Measurements from ENCODE around the gene ACAP2.
"Not testable (repeated sequence)": the region's sequence is repeated elsewhere in the genome, so short reads cannot be mapped to it uniquely, and the experiment has no call there.

The ACAP2 gene

GRCh38 chr3:195230244-195230643 is 212.6 kb downstream of the ACAP2 start:
- CTCF ChIA-PET: no interaction called here
- DNase-seq (ENCODE audit: extremely low spot score): no peak
- no peak for TF ChIP-seq SP1 (IDR thresholded peaks at IDR 0.05)
- no peak for TF ChIP-seq ZNF384 (IDR thresholded peaks at IDR 0.05)
- no peak for TF ChIP-seq FOXK2 (IDR thresholded peaks at IDR 0.05)
- no peak for TF ChIP-seq FOXA1 (IDR thresholded peaks at IDR 0.05)
- POLR2A ChIA-PET: no interaction called here

GRCh38 chr3:195228886-195229285 is 213.9 kb downstream of the ACAP2 start:
- CTCF ChIA-PET; POLR2A ChIA-PET; DNase-seq (ENCODE audit: extremely low spot score): not testable (repeated sequence)

DNA sequence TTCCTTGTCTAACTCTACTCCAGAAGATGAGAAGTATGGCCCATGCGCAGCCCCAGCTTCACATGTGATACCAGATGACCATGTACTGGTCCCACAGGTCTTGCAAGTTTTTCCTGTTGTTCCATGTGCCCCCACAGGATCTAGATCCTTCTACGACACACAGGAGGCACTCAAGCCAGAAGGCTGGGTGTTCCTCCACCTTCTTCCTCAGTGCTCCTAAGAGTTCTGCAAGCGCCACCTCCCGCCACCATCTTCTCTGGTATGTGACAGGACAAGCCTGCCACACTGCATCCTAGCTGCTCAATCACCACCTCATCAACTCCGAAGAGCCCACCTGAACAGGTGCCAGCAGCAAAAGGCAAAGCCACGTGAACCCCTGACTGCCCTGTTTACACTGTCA is 214.9 kb downstream of the ACAP2 start:
- no peak for TF ChIP-seq ELF4 (IDR thresholded peaks at IDR 0.05)
- no peak for TF ChIP-seq TARDBP (IDR thresholded peaks at IDR 0.05)
- no peak for TF ChIP-seq FOXK2 (IDR thresholded peaks at IDR 0.05)
- TF ChIP-seq L3MBTL2 (conservative IDR thresholded peaks at IDR 0.05): no peak
- no peak for TF ChIP-seq ZNF384 (IDR thresholded peaks at IDR 0.05)
- no peak for TF ChIP-seq LEF1 (IDR thresholded peaks at IDR 0.05; ENCODE audit: borderline replicate concordance)
- no peak for TF ChIP-seq NFRKB (IDR thresholded peaks at IDR 0.05)
- TF ChIP-seq, protein P1, sequence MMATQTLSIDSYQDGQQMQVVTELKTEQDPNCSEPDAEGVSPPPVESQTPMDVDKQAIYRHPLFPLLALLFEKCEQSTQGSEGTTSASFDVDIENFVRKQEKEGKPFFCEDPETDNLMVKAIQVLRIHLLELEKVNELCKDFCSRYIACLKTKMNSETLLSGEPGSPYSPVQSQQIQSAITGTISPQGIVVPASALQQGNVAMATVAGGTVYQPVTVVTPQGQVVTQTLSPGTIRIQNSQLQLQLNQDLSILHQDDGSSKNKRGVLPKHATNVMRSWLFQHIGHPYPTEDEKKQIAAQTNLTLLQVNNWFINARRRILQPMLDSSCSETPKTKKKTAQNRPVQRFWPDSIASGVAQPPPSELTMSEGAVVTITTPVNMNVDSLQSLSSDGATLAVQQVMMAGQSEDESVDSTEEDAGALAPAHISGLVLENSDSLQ (IDR thresholded peaks at IDR 0.05): no peak
- no peak for TF ChIP-seq SUZ12 (IDR thresholded peaks at IDR 0.05)
- TF ChIP-seq FOXA1 (IDR thresholded peaks at IDR 0.05): no peak
- TF ChIP-seq ARNT (IDR thresholded peaks at IDR 0.05): no peak
- TF ChIP-seq CTBP1 (IDR thresholded peaks at IDR 0.05; ENCODE audit: borderline replicate concordance): no peak
- TF ChIP-seq FOXM1 (IDR thresholded peaks at IDR 0.05; ENCODE audit: borderline replicate concordance): no peak
- TF ChIP-seq BHLHE40 (IDR thresholded peaks at IDR 0.05; ENCODE audit: borderline replicate concordance): no peak
- no peak for TF ChIP-seq HDGF (IDR thresholded peaks at IDR 0.05; ENCODE audit: borderline replicate concordance)
- TF ChIP-seq SP1 (IDR thresholded peaks at IDR 0.05): no peak
- ChIA-PET CTCF (interaction anchor here (0.9 kb wide), 1 partner anchor 121 kb away, joined by 3 read pairs; no protein-coding TSS in a partner anchor), POLR2A (no interaction called here)
- no peak for DNase-seq (ENCODE audit: extremely low spot score)

GRCh38 chr3:195226900-195227447 is 215.8 kb downstream of the ACAP2 start:
- CTCF ChIA-PET: interaction anchor here (0.6 kb wide), 1 partner anchor 556 kb away, joined by 3 read pairs; no protein-coding TSS in a partner anchor
- POLR2A ChIA-PET: no interaction called here
- TF ChIP-seq L3MBTL2 (conservative IDR thresholded peaks at IDR 0.05) (no peak), ZNF384 (IDR thresholded peaks at IDR 0.05) (no peak), BHLHE40 (IDR thresholded peaks at IDR 0.05; ENCODE audit: borderline replicate concordance) (no peak)
- no peak for DNase-seq (ENCODE audit: extremely low spot score)

- ChIA-PET CTCF (interaction anchor here (0.6 kb wide), 1 partner anchor 555 kb away, joined by 3 read pairs; no protein-coding TSS in a partner anchor), POLR2A (no interaction called here)
- no peak for TF ChIP-seq NFRKB (IDR thresholded peaks at IDR 0.05)
- DNase-seq (ENCODE audit: extremely low spot score): no peak
Measured at GRCh38 chr3:195226445-195226844, 216.4 kb downstream of the ACAP2 start.

- POLR2A ChIA-PET: no interaction called here
- TF ChIP-seq SUZ12 (IDR thresholded peaks at IDR 0.05) (no peak), HDGF (IDR thresholded peaks at IDR 0.05; ENCODE audit: borderline replicate concordance) (no peak), ZNF384 (IDR thresholded peaks at IDR 0.05) (no peak)
- CTCF ChIA-PET: no interaction called here
- DNase-seq (ENCODE audit: extremely low spot score): no peak
Measured at GRCh38 chr3:195224980-195225580, 217.7 kb downstream of the ACAP2 start.

All from HEK293T (cell line).